Activated CD4-positive, alpha-beta T cell treated with anti-CD3 and anti-CD28 coated beads, Interleukin-2, amount 10 ng/mL, durations not matched to agents 7 days and 5 days (primary cell): Measurements from ENCODE around the gene GGT6. TPM values are rescaled to one million over a fixed set of nuclear protein-coding genes. Genes with fewer than 3 reads are reported as not detected.
"Not testable (repeated sequence)": the region's sequence is repeated elsewhere in the genome, so short reads cannot be mapped to it uniquely, and the experiment has no call there.

ENCODE experiments used
- CTCF ChIA-PET: fragments of 350-600 bp; sonication (Branson Sonifier 250); formaldehyde crosslinking; loops from one replicate; lab custom pipeline; 2021; ENCODE audit warnings: antibody characterized with exemption; lab: Charles Lee
- POLR2A ChIA-PET: fragments of 350-600 bp; sonication (Branson Sonifier 250); formaldehyde crosslinking; loops from one replicate; lab custom pipeline; 2021; ENCODE audit warnings: antibody characterized with exemption; lab: Charles Lee
- DNase-seq: peaks from one replicate; pipeline ENCODE4 v3.0.0-alpha.2; 2020
- H3K27ac Mint-ChIP-seq: one replicate; pipeline ENCODE4 v1.8.0; 2021; ENCODE audit warnings: mild to moderate bottlenecking, moderate library complexity, mixed read lengths
- H3K27me3 Mint-ChIP-seq: one replicate; pipeline ENCODE4 v1.8.0; 2021; ENCODE audit warnings: mixed read lengths
- H3K36me3 Mint-ChIP-seq: one replicate; pipeline ENCODE4 v1.8.0; 2021; ENCODE audit warnings: low read depth, mixed read lengths
- H3K4me1 Mint-ChIP-seq: one replicate; pipeline ENCODE4 v1.8.0; 2021; ENCODE audit warnings: mixed read lengths
- H3K4me3 Mint-ChIP-seq: one replicate; pipeline ENCODE4 v1.8.0; 2021; ENCODE audit warnings: mild to moderate bottlenecking, moderate library complexity, mixed read lengths
- H3K9me3 Mint-ChIP-seq: one replicate; pipeline ENCODE4 v1.8.0; 2021; ENCODE audit warnings: mixed read lengths
- total RNA-seq, 2 experiments: library from RNA; stranded (reverse); gene quantifications; one replicate each; pipeline ENCODE4 v1.2.3, GENCODE V29; 2021

Gene GGT6, protein sequence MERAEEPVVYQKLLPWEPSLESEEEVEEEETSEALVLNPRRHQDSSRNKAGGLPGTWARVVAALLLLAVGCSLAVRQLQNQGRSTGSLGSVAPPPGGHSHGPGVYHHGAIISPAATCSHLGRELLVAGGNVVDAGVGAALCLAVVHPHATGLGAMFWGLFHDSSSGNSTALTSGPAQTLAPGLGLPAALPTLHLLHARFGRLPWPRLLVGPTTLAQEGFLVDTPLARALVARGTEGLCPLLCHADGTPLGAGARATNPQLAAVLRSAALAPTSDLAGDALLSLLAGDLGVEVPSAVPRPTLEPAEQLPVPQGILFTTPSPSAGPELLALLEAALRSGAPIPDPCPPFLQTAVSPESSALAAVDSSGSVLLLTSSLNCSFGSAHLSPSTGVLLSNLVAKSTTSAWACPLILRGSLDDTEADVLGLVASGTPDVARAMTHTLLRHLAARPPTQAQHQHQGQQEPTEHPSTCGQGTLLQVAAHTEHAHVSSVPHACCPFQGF
- total RNA-seq: not detected

DNA sequence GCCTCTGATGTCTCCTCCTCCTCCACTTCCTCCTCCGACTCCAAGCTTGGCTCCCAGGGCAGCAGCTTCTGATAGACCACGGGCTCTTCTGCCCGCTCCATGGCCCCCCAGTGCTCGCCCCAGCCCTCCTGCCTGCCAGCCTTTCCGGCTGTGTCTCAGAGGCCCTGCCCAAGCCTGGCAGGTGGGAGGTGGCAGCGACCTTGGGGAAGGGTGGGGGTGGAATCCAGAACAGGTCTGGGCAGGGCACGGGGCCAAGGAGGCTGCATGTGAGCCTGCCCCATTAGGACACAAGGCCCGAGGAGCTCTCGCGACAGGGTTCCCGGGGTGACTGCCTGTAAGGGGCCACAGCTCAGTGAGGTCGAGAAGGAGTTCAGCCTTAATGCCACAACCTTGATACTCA is at the start of gene GGT6:
Gene GGT6, minus strand, starts transcription at position 157 of the 400 bp plus-strand sequence. Its CDS starts 56 bp downstream, at position 101.
- POLR2A ChIA-PET: no interaction called here
- H3K9me3 Mint-ChIP-seq: no peaks in the 10 kb centered on the region
- H3K4me3 Mint-ChIP-seq: no peak within 1 kb of the TSS
- no peaks in the 10 kb centered on the region for H3K27me3 Mint-ChIP-seq
- H3K36me3 Mint-ChIP-seq: peaks cover 2% of the 10 kb centered on the region
- no peak for DNase-seq
- H3K4me1 Mint-ChIP-seq: peaks cover 44% of the 10 kb centered on the region
- CTCF ChIA-PET: interaction anchor here (0.6 to 2.3 kb wide), 4 partner anchors 9 to 339 kb away, joined by 3 to 5 read pairs (median 3); no protein-coding TSS in a partner anchor
- no peak within 1 kb of the TSS for H3K27ac Mint-ChIP-seq

DNA sequence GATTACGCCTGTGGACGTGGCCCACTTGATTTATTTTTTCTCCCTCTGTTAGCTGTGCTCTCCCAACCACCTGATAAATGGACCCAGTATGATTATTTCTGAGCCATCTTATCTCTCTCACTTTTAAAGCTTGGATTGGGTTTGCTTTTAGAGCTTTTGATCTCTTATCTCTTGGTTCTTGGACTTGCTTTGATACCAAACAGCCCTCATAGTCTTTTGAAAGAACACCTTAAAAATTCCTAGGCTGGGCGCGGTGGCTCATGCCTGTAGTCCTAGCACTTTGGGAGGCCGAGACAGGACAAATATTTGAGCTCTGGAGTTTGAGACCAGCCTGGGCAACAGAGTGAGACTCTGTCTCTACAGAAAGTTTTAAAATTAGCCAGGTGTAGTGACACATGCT is 49.8 kb upstream of the GGT6 start:
- Mint-ChIP-seq H3K36me3 (no peaks in the 10 kb centered on the region), H3K27me3 (peaks cover 34% of the 10 kb centered on the region), H3K9me3 (no peaks in the 10 kb centered on the region), H3K4me1 (no peaks in the 10 kb centered on the region), H3K4me3 (no peak overlapping the region), H3K27ac (no peak overlapping the region)
- CTCF ChIA-PET: interaction anchor here (0.6 to 1.6 kb wide), 2 partner anchors 43 to 222 kb away, joined by 3 to 4 read pairs; no protein-coding TSS in a partner anchor
- DNase-seq: no peak
- POLR2A ChIA-PET: no interaction called here

DNA sequence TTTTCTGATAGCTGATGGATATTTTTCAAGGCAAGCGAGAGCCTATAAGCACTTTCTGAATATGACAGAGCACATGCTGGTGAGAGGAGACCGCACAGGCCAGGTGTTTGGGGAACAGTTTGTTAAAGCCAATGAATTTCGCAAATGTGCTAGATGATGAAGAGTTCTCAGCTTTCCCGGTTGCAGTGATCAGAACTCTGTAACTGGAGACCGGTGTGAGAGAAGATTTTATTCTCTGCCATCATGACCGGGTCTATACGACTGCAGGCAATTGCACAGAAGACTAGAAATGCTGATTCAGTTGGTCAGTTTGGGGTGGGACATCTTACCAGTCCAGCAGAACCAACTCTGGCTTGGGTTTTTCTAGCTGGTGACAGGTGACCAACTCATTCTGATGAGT is 49.4 kb upstream of the GGT6 start:
- Mint-ChIP-seq H3K27me3 (peaks cover 34% of the 10 kb centered on the region), H3K36me3 (no peaks in the 10 kb centered on the region), H3K9me3 (no peaks in the 10 kb centered on the region), H3K4me3 (no peak overlapping the region), H3K27ac (no peak overlapping the region), H3K4me1 (no peaks in the 10 kb centered on the region)
- ChIA-PET POLR2A (no interaction called here), CTCF (interaction anchor here (1.6 kb wide), 1 partner anchor 43 kb away, joined by 4 read pairs; no protein-coding TSS in a partner anchor)
- DNase-seq: no peak

DNA sequence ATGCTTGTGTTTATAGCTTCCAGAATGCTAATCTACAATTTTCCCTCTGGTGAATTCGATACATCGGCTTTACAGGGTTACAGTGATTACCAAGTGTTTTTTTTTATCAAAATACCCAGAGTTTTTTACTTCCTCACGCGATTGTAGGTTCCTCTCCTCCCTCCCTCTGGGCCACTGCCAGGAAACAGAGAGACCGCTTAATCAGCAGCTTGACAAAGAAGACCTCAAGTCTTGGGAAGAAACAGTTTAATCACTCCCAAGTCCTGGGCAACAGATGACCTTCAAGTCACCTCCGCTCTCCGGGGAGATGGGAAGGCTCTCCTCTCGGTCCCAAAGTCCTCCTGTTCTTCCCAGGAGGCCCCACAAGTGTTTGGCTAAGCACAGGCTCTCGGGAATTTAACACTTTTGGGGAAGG is 47.4 kb upstream of the GGT6 start:
- Mint-ChIP-seq H3K4me3 (no peak overlapping the region), H3K27ac (no peak overlapping the region), H3K27me3 (peaks cover 31% of the 10 kb centered on the region), H3K9me3 (no peaks in the 10 kb centered on the region), H3K36me3 (no peaks in the 10 kb centered on the region), H3K4me1 (no peaks in the 10 kb centered on the region)
- ChIA-PET CTCF (interaction anchor here (0.7 to 1.5 kb wide), 2 partner anchors 15 to 1726 kb away, joined by 3 to 4 read pairs; no protein-coding TSS in a partner anchor), POLR2A (no interaction called here)
- DNase-seq: no peak

DNA sequence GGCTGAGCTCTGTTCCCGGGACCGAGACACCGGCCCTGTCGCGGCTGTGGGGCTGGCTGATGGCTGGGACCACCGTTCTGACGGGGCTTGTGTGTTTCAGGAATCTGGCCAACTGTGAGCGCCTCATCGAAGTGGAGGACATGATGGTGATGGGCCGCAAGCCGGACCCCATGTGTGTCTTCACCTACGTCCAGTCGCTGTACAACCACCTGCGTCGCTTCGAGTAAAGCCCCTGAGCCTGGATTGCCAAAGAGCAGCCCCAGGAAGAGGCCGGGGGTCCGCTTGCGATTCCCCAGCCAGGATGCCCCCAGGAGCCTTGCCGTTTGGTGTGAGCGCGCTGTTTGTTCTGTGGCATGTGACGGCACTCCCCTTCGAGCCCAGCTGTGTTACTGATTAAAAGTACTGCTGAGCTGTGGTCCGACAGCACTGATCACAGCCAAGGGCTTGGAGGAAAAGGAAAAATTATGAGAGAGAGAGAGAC is 46.9 kb upstream of the GGT6 start:
- DNase-seq: no peak
- Mint-ChIP-seq H3K27me3 (peaks cover 31% of the 10 kb centered on the region), H3K27ac (no peak overlapping the region), H3K4me3 (no peak overlapping the region), H3K4me1 (no peaks in the 10 kb centered on the region), H3K9me3 (no peaks in the 10 kb centered on the region), H3K36me3 (no peaks in the 10 kb centered on the region)
- POLR2A ChIA-PET: interaction anchor here (0.7 kb wide), 1 partner anchor 231 kb away, joined by 3 read pairs; no protein-coding TSS in a partner anchor
- CTCF ChIA-PET: interaction anchor here (0.7 to 1.5 kb wide), 5 partner anchors 9 to 1725 kb away, joined by 3 to 4 read pairs (median 3); no protein-coding TSS in a partner anchor

DNA sequence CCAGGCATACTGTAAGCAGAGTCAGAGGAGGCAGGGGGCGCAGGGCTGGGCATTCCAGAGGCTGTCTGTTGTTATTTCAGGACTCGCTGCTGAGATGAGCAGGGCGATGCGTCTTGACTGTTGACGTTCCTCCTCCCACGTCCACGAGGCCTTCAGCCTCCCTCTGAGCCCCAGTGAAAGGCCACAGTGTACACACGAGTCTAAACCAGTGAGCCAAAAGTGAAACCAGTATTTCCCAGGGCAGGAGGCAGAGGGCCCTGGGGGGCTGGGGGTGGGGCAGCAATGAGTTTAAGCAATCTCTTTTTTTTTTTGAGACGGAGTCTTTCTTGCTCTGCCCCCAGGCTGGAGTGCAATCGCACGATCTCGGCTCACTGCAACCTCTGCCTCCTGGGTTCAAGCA is 45.4 kb upstream of the GGT6 start:
- ChIA-PET CTCF (no interaction called here), POLR2A (no interaction called here)
- Mint-ChIP-seq H3K9me3 (no peaks in the 10 kb centered on the region), H3K4me3 (no peak overlapping the region), H3K27ac (no peak overlapping the region), H3K36me3 (no peaks in the 10 kb centered on the region), H3K27me3 (peaks cover 29% of the 10 kb centered on the region), H3K4me1 (no peaks in the 10 kb centered on the region)
- no peak for DNase-seq

DNA sequence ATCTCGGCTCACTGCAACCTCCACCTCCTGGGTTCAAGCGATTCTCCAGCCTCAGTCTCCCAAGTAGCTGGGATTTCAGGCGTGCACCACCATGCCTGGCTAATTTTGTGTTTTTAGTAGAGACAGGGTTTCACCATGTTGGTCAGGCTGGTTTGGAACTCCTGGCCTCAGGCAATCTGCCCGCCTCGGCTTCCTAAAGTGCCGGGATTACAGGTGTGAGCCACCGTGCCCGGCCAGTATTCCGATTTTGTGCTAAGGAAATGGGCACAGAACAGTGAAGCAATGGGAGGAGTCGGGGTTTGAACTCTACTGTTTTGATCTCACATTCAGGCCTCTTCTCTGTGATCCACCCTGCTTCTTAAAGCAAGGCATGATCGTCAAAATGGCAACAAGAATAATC is 44.4 kb upstream of the GGT6 start:
- H3K27ac Mint-ChIP-seq, CTCF ChIA-PET, DNase-seq, H3K9me3 Mint-ChIP-seq, H3K4me1 Mint-ChIP-seq, H3K4me3 Mint-ChIP-seq, H3K36me3 Mint-ChIP-seq, POLR2A ChIA-PET: not testable (repeated sequence)
- H3K27me3 Mint-ChIP-seq: peaks cover 23% of the 10 kb centered on the region

DNA sequence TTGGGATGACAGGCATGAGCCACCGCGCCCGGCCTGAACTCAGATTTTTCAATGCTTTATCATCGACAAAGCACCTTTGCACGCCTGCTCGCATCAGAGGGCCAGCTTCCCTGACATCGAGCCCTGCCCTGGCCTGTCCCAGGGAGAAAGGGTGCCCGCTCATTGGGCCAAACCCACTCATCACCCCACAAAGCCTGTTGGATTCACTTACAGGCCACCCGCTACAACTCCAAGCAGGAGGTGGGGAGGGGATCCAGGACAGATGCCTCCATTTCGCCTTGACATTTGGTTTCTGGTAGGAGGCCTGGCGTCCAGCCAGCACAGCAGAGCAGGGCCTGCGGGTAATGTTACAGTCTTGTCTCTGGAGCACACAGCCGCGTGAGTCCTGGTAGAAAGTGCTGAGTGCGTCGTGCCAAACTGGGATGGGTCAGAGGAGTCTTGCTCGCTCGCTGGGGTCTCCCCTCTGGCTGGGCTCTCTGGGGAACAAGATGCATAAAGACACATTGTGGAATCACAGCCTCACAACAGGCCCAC is 43.8 kb upstream of the GGT6 start:
- Mint-ChIP-seq H3K9me3 (no peaks in the 10 kb centered on the region), H3K4me1 (no peaks in the 10 kb centered on the region), H3K27ac (no peak overlapping the region), H3K36me3 (no peaks in the 10 kb centered on the region), H3K27me3 (peaks cover 18% of the 10 kb centered on the region), H3K4me3 (no peak overlapping the region)
- CTCF ChIA-PET: no interaction called here
- DNase-seq: no peak
- POLR2A ChIA-PET: interaction anchor here (0.6 kb wide), 1 partner anchor 829 kb away, joined by 3 read pairs; no protein-coding TSS in a partner anchor

DNA sequence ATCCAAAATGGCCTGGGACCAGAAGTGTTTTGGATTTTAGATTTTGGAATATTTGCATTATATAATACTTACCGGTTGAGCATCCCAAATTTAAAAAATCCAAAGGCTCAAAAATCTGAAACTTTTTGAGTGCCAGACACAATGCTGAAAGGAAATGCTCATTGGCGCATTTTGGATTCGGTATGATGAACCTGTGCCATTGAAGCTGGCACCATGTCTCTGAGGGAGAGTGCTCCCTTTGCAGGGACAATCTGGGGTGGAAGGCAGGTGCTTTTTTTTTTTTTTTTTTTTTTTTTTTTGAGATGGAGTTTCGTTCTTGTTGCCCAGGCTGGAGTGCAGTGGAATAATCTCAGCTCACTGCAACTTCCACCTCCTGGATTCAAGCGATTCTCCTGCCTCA is 41.7 kb upstream of the GGT6 start:
- Mint-ChIP-seq H3K4me1 (no peaks in the 10 kb centered on the region), H3K27ac (no peak overlapping the region), H3K36me3 (no peaks in the 10 kb centered on the region), H3K27me3 (no peaks in the 10 kb centered on the region), H3K4me3 (no peak overlapping the region), H3K9me3 (no peaks in the 10 kb centered on the region)
- ChIA-PET POLR2A (no interaction called here), CTCF (interaction anchor here (0.6 kb wide), 1 partner anchor 654 kb away, joined by 3 read pairs; no protein-coding TSS in a partner anchor)
- no peak for DNase-seq

DNA sequence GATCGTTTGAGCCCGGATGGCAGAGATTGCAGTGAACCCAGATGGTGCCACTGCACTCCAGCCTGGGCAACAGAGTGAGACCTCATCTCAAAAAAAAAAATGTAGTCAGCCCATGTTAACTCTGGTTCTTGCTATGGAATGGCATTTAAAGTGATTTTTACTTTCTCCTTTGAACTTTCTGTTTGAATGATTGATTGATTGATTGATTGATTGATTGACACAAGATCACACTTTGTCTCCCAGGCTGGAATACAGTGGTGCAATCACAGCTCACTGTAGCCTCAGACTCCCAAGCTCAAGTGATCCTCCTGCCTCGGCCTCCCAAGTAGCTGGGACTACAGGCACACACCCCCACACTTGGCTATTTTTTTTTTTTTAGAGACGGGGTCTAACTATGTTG is 40.9 kb upstream of the GGT6 start:
- no peaks in the 10 kb centered on the region for H3K4me1 Mint-ChIP-seq
- no peak overlapping the region for H3K4me3 Mint-ChIP-seq
- H3K27me3 Mint-ChIP-seq: no peaks in the 10 kb centered on the region
- DNase-seq: no peak
- H3K36me3 Mint-ChIP-seq: no peaks in the 10 kb centered on the region
- H3K9me3 Mint-ChIP-seq: no peaks in the 10 kb centered on the region
- ChIA-PET POLR2A (no interaction called here), CTCF (no interaction called here)
- no peak overlapping the region for H3K27ac Mint-ChIP-seq

DNA sequence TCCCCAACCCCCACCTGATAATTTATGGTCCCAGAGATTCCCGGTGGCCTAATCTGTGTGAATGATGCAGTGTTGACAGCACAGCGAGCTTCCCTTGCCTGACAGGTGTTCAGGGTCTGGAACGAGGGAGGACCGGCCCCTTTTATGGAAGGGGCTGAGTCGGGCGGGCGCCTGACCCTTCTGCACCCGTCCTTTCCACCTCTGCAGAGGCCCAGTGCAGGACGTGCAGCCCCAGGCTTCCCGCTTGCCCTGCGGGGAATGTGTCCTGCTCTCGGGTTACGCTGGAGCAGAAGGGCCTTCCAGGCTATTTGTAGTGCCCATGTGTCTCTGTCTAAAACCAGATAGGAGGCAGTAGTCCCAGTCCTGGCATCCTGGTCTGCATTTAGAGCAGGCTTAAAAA is 40.2 kb upstream of the GGT6 start:
- no peaks in the 10 kb centered on the region for H3K4me1 Mint-ChIP-seq
- H3K27me3 Mint-ChIP-seq: no peaks in the 10 kb centered on the region
- H3K4me3 Mint-ChIP-seq: no peak overlapping the region
- no peaks in the 10 kb centered on the region for H3K9me3 Mint-ChIP-seq
- H3K36me3 Mint-ChIP-seq: no peaks in the 10 kb centered on the region
- H3K27ac Mint-ChIP-seq: no peak overlapping the region
- CTCF ChIA-PET: interaction anchor here (0.7 to 1.0 kb wide), 2 partner anchors 10 to 48 kb away, joined by 3 read pairs; no protein-coding TSS in a partner anchor
- POLR2A ChIA-PET: no interaction called here
- DNase-seq: no peak

DNA sequence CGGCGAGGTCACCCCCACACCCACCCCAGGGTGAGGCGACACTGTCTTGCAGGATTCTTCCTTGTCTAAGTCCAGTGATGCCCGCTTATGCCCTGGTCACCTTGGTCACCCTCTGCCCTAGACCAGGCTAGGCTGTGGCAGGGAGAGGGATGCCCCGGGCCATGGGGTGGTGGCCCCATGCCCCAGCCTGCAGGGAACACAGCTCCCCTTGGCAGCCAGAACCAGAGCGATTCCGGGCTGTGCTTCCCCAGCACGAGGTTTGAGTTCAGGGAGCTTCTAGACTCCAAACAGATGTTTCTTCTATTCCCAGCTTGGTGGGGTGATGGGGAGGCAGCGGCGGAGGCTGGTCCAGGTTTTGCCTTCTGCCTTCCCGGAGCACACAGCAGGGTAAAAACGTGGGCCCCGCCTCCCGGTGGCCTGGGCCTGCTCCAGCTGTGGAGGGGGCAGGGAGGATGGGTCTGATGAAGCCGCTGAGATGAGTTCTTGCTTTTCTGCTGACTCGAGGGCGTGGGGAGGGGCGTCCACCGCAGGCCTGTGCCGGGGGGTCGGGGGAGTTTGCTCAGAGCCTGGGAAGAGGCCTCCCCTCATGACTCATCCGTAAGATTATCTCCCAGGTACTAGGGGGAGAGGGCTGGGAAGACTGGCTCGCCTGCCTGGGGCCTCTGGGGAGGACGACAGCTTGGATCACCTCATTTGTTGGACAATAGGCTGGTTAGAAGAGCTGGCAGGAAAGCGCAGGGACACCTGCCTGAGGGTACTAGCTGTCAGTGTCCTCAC is 39.3 kb upstream of the GGT6 start:
- CTCF ChIA-PET: interaction anchor here (0.7 to 1.5 kb wide), 4 partner anchors 9 to 49 kb away, joined by 3 to 5 read pairs (median 3); no protein-coding TSS in a partner anchor
- no peak overlapping the region for H3K27ac Mint-ChIP-seq
- peaks cover 3% of the 10 kb centered on the region for H3K4me1 Mint-ChIP-seq
- POLR2A ChIA-PET: no interaction called here
- H3K9me3 Mint-ChIP-seq: no peaks in the 10 kb centered on the region
- no peaks in the 10 kb centered on the region for H3K36me3 Mint-ChIP-seq
- H3K27me3 Mint-ChIP-seq: no peaks in the 10 kb centered on the region
- H3K4me3 Mint-ChIP-seq: no peak overlapping the region
- DNase-seq: no peak
